ENCODE measurements around the gene PXN.
"Not testable (repeated sequence)": the region's sequence is repeated elsewhere in the genome, so short reads cannot be mapped to it uniquely, and the experiment has no call there.

PXN gene

DNA sequence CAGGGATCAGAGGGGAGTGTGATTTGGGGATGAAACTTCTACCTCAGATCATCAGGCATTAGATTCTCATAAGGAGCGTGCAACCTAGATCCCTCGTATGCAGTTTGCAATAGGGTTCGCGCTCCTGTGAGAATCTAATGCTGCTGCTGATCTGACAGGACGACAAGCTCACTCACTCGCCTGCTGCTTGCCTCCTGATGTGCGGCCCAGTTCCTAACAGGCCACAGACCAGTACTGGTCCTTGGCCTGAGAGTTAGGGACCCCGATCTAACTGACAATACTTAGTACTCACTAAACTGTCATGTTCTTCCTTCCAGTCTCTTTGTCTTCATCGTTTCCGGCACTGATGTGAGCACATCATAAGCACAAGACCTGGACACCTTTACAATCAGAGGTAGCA lies 59.3 kb downstream of the PXN start:
- H3K4me3 ChIP-seq (ENCODE audit: low read depth, low read length) = no peak overlapping the region
- TF ChIP-seq, protein P1, sequence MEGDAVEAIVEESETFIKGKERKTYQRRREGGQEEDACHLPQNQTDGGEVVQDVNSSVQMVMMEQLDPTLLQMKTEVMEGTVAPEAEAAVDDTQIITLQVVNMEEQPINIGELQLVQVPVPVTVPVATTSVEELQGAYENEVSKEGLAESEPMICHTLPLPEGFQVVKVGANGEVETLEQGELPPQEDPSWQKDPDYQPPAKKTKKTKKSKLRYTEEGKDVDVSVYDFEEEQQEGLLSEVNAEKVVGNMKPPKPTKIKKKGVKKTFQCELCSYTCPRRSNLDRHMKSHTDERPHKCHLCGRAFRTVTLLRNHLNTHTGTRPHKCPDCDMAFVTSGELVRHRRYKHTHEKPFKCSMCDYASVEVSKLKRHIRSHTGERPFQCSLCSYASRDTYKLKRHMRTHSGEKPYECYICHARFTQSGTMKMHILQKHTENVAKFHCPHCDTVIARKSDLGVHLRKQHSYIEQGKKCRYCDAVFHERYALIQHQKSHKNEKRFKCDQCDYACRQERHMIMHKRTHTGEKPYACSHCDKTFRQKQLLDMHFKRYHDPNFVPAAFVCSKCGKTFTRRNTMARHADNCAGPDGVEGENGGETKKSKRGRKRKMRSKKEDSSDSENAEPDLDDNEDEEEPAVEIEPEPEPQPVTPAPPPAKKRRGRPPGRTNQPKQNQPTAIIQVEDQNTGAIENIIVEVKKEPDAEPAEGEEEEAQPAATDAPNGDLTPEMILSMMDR (IDR thresholded peaks at IDR 0.05; ENCODE audit: low read depth, low read length) = no peak
- DNase-seq = no peak

DNA sequence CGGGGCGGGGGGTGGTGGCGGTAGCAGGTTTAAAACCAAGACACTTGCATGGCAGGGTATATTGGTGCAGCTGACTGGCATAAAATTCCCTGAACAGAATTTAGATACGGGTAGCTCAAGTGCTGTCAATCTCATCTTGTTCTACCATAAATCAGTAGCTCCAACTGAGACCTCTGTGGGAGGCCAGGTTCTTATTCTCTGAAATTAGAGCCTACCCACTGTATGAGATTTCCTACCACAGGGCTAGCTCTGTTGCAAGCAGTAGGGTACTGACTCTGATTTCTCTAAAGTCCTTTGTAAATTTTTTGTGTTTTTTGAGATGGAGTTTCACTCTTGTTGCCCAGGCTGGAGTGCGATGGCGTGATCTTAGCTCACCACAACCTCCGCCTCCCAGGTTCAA lies 61.4 kb downstream of the PXN start:
- DNase-seq = no peak
- H3K4me3 ChIP-seq (ENCODE audit: low read depth, low read length) = no peak overlapping the region
- no peaks in the 10 kb centered on the region for H3K27me3 ChIP-seq
- H3K4me1 ChIP-seq = peaks cover 4% of the 10 kb centered on the region; the same call in 1 of the 2 replicates
- TF ChIP-seq, protein P1 (IDR thresholded peaks at IDR 0.05; ENCODE audit: low read depth, low read length) = no peak
- H3K36me3 ChIP-seq = peaks cover 35% of the 10 kb centered on the region
- H3K9me3 ChIP-seq = no peaks in the 10 kb centered on the region

More for the DNA sequence above, 59.3 kb downstream of the PXN start:
- Histone ChIP-seq H3K4me1 (no peaks in the 10 kb centered on the region), H3K27me3 (no peaks in the 10 kb centered on the region), H3K9me3 (no peaks in the 10 kb centered on the region), H3K36me3 (peaks cover 26% of the 10 kb centered on the region)

DNA sequence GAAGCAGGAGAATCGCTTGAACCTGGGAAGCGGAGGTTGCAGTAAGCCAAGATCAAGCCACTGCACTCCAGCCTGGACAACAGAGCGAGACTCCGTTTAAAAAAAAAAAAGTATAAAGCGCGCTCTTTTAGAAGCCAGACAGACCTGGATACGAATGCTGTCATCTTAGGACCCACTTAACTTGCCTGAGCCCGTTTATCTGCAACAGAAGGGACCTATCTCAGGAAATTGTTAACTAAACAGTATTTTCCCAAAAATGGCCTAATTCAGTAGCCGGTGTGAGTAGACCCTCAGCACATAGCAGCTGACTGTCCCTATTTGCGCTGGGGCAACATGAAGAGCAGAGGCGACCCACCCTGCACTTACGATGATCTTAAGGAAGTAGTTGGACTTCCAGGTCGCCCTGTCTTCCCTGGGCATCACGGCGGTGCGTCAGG lies 65.1 kb downstream of the PXN start:
- H3K9me3 ChIP-seq = no peaks in the 10 kb centered on the region
- H3K36me3 ChIP-seq = peaks cover 54% of the 10 kb centered on the region
- peak overlapping the region; percentile 76 for H3K4me3 ChIP-seq (ENCODE audit: low read depth, low read length)
- no peak for DNase-seq
- no peaks in the 10 kb centered on the region for H3K27me3 ChIP-seq
- TF ChIP-seq, protein P1 (IDR thresholded peaks at IDR 0.05; ENCODE audit: low read depth, low read length) = no peak
- peaks cover 4% of the 10 kb centered on the region; the same call in 1 of the 2 replicates for H3K4me1 ChIP-seq

DNA sequence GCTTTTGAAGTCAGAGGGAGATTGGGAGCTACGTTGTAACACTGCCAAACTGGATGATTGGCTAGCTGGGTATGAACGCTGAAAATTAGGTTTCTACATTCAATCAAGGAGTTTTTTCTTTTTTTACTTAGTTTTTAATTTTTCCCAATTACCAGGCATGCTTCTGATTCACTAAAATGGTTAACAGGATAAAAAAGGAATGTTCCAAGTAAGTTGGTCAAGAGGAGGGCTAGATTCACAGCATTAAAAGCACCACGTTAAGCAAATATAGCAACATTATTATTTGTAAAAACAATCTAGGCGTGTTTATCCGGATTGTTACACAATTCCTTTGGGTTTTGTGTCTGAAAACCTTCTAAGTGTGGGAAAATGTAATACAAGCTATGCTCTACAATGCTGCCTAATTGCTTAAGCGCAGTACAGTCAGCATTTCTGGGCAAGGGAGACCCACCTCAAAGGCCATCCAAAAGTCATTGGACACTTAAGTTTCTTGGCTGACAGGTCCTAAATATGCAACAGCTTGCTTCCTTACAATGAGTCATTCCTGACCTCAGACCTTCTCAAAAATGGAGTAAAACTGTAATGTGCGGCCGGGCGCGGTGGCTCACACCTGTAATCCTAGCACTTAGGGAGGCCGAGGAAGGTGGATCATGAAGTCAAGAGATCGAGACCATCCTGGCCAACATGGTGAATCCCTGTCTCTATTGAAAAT lies 65.8 kb downstream of the PXN start:
- DNase-seq = no peak
- TF ChIP-seq, protein P1 (IDR thresholded peaks at IDR 0.05; ENCODE audit: low read depth, low read length) = no peak
- Histone ChIP-seq H3K9me3 (no peaks in the 10 kb centered on the region), H3K27me3 (no peaks in the 10 kb centered on the region), H3K4me1 (peaks cover 4% of the 10 kb centered on the region; the same call in 1 of the 2 replicates), H3K4me3 (ENCODE audit: low read depth, low read length) (peak overlapping the region; percentile 76), H3K36me3 (peaks cover 60% of the 10 kb centered on the region)

DNA sequence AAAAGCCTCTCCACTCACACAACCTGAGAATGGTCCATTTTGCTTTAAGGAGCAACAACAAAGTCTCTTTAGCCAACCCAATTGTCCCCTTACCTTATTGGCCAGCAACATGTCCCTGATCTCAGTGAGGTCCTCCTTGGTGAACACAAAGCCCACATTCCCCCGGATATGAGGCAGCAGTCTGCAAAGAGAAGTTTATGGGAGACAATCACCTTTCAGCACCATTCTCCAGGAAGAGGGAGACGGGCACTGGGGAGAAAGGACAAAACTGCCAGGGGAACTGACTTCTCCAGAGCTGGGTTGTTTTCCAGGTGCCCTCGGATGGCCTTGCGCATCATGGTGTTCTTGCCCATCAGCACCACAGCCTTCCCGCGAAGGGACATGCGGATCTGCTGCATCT lies 66.5 kb downstream of the PXN start:
- peak overlapping the region; percentile 76 for H3K4me3 ChIP-seq (ENCODE audit: low read depth, low read length)
- no peak for DNase-seq
- TF ChIP-seq, protein P1 (IDR thresholded peaks at IDR 0.05; ENCODE audit: low read depth, low read length) = no peak
- H3K36me3 ChIP-seq = peaks cover 61% of the 10 kb centered on the region
- no peaks in the 10 kb centered on the region for H3K9me3 ChIP-seq
- H3K27me3 ChIP-seq = no peaks in the 10 kb centered on the region
- peaks cover 4% of the 10 kb centered on the region; the same call in 1 of the 2 replicates for H3K4me1 ChIP-seq

DNA sequence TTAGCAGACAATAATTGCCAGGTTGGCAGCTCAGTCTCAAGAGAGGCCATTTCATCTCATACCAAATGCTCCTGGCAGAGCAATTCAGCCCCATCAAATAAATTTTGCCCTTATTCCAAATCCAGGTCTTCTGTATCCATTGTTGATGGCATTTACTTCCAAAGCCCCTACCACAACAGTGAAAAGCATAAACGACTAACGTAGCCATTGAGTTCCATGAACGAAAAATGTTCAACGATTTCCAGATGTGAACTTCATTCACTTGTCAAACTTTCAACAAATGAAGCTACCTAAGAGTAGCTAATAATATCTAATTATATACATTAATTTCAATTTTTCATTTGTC lies 68.0 kb downstream of the PXN start:
- Histone ChIP-seq H3K36me3 (peaks cover 65% of the 10 kb centered on the region), H3K4me1 (peaks cover 4% of the 10 kb centered on the region), H3K9me3 (no peaks in the 10 kb centered on the region), H3K27me3 (no peaks in the 10 kb centered on the region), H3K4me3 (ENCODE audit: low read depth, low read length) (no peak overlapping the region; the same call in 1 of the 2 replicates)
- no peak for DNase-seq
- TF ChIP-seq, protein P1 (IDR thresholded peaks at IDR 0.05; ENCODE audit: low read depth, low read length) = no peak

DNA sequence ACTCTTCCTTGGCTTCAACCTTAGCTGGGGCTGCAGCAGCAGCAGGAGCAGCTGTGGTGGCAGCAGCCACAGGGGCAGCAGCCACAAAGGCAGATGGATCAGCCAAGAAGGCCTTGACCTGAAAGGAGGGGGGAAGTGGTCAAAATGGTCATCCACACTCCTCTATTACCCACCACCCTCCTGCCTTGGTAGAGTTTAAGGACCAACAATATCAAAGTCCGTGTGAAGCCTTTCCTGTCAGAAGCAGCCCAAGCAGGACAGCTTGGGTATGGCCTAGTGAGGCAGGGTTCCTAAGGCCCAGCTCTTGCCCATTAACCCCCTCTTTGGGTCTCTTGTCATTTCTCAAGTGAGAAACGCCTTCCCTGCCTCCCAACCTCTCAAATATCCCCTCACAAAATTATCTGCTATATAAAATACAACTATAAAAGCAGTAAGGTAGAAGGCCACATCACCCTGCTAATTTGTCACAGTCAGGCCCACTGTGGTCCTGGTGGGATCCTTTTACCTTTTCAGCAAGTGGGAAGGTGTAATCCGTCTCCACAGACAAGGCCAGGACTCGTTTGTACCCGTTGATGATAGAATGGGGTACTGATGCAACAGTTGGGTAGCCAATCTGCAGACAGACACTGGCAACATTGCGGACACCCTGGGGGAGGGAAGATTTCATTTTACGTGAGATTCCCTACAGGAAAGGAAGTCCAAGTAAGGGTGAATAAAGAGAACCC lies 68.6 kb downstream of the PXN start:
- peaks cover 68% of the 10 kb centered on the region for H3K36me3 ChIP-seq
- H3K9me3 ChIP-seq; H3K4me3 ChIP-seq (ENCODE audit: low read depth, low read length); H3K4me1 ChIP-seq; H3K27me3 ChIP-seq; DNase-seq: not testable (repeated sequence)

Measured in BE2C (cell line).